Caco-2 (cell line): ENCODE data around the gene LIFR. TPM values are rescaled to one million over a fixed set of nuclear protein-coding genes. Genes with fewer than 3 reads are reported as not detected.

Experiments used
- BruUV-seq: library from RNA; stranded (reverse); fragments of 400-500 nt; replicated peaks from 2 replicates; lab custom pipeline; 2021; lab: Mats Ljungman, UMichigan
- CTCF ChIA-PET: fragments of 300-600 bp; sonication (Branson Sonifier 250); formaldehyde crosslinking; loops from one replicate; lab custom pipeline; 2022; ENCODE audit warnings: antibody characterized with exemption; lab: Charles Lee
- POLR2A ChIA-PET: fragments of 300-600 bp; sonication (Branson Sonifier 250); formaldehyde crosslinking; loops from one replicate; lab custom pipeline; 2022; ENCODE audit warnings: antibody characterized with exemption; lab: Charles Lee
- DNase-seq, 2 experiments: peaks; one replicate each; pipeline versions ENCODE4 v3.0.0 to v3.0.0-alpha.2; 2020 to 2022
- H3K27me3 ChIP-seq: replicated peaks from 2 replicates; pipeline ENCODE4 v1.6.0; 2011; ENCODE audit warnings: low read length; ENCODE audit not compliant: control insufficient read depth, insufficient read depth
- H3K36me3 ChIP-seq: 2 replicates; pipeline ENCODE4 v1.5.1; 2011; ENCODE audit warnings: low read length; ENCODE audit not compliant: control insufficient read depth, insufficient read depth
- H3K4me1 ChIP-seq: fragments of 250-450 bp; sonication (Bioruptor Pico); 2 replicates; pipeline ENCODE4 v1.5.1; 2020; ENCODE audit warnings: mild to moderate bottlenecking
- H3K4me3 ChIP-seq: 2 replicates; pipeline ENCODE4 v1.5.1; 2011; ENCODE audit warnings: low read depth, mild to moderate bottlenecking, control low read depth, low read length
- H3K9me3 ChIP-seq: fragments of 250-450 bp; sonication (Bioruptor Pico); 2 replicates; pipeline ENCODE4 v1.5.1; 2020; ENCODE audit warnings: mild to moderate bottlenecking, moderate library complexity
- H3K27ac Mint-ChIP-seq: one replicate; pipeline ENCODE4 v1.8.0; 2022; ENCODE audit warnings: mixed read lengths; ENCODE audit not compliant: unreplicated experiment
- H3K27me3 Mint-ChIP-seq: one replicate; pipeline ENCODE4 v1.8.0; 2022; ENCODE audit warnings: mixed read lengths; ENCODE audit not compliant: insufficient read depth, unreplicated experiment
- H3K36me3 Mint-ChIP-seq: one replicate; pipeline ENCODE4 v1.8.0; 2022; ENCODE audit warnings: mild to moderate bottlenecking, mixed read lengths; ENCODE audit not compliant: insufficient read depth, unreplicated experiment
- H3K4me1 Mint-ChIP-seq: one replicate; pipeline ENCODE4 v1.8.0; 2022; ENCODE audit warnings: low read depth, mixed read lengths; ENCODE audit not compliant: unreplicated experiment
- H3K4me3 Mint-ChIP-seq: one replicate; pipeline ENCODE4 v1.8.0; 2022; ENCODE audit warnings: mild to moderate bottlenecking, moderate library complexity, mixed read lengths; ENCODE audit not compliant: unreplicated experiment
- H3K9me3 Mint-ChIP-seq: one replicate; pipeline ENCODE4 v1.8.0; 2022; ENCODE audit warnings: mixed read lengths; ENCODE audit not compliant: unreplicated experiment
- CTCF ChIP-seq, 2 experiments: fragments of 200-600 bp in 1 of 2; IDR thresholded peaks; 1 replicate in 1 of 2; 2 replicates in 1 of 2; pipeline versions ENCODE4 v1.5.1 to v1.8.0; 2011 to 2022; ENCODE audit warnings: antibody characterized with exemption in 1 of 2, control low read depth in 1 of 2, inconsistent platforms in 1 of 2, low read depth in 1 of 2, low read length in 1 of 2, mild to moderate bottlenecking in 1 of 2, moderate library complexity in 1 of 2; ENCODE audit not compliant: insufficient read depth in 1 of 2, severe bottlenecking in 1 of 2, unreplicated experiment in 1 of 2
- intact Hi-C: fragments of 100-400 bp; cut with micrococcal nuclease; formaldehyde crosslinking; loops from one replicate; pipeline ENCODE4 v1.10.0; 2022; ENCODE audit not compliant: unreplicated experiment
- total RNA-seq: library from RNA; stranded (reverse); gene quantifications from 2 replicates; pipeline ENCODE4 v1.2.3, GENCODE V29; 2022

LIFR gene
- total RNA-seq, 1 experiment from 2014 or later: 5.1 TPM

GRCh38 chr5:38451074-38451725, 105.2 kb downstream of the LIFR start:
- Histone ChIP-seq H3K36me3 (no peaks in the 10 kb centered on the region), H3K4me1 (no peaks in the 10 kb centered on the region), H3K4me3 (no peak overlapping the region), H3K9me3 (no peaks in the 10 kb centered on the region), H3K27me3 (no peaks in the 10 kb centered on the region)
- H3K36me3 Mint-ChIP-seq: no peaks in the 10 kb centered on the region
- no peak overlapping the region for H3K4me3 Mint-ChIP-seq
- TF ChIP-seq CTCF (IDR thresholded peaks at IDR 0.05; ENCODE audit: insufficient read depth in 1 of 2, low read depth in 1 of 2, low read length in 1 of 2, severe bottlenecking in 1 of 2, unreplicated experiment in 1 of 2): no peak
- ChIA-PET POLR2A (no interaction called here), CTCF (interaction anchor here (1.7 kb wide), 1 partner anchor 9 kb away, joined by 5 read pairs; no protein-coding TSS in a partner anchor)
- no peak for DNase-seq
- no peaks in the 10 kb centered on the region for H3K9me3 Mint-ChIP-seq
- no TSS peak for BruUV-seq
- no peak overlapping the region for H3K27ac Mint-ChIP-seq
- H3K27me3 Mint-ChIP-seq: no peaks in the 10 kb centered on the region
- no peaks in the 10 kb centered on the region for H3K4me1 Mint-ChIP-seq
- intact Hi-C loops: no loop called here

- no peak overlapping the region for H3K27ac Mint-ChIP-seq
- intact Hi-C loops: no loop called here
- Histone ChIP-seq H3K36me3 (no peaks in the 10 kb centered on the region), H3K4me1 (no peaks in the 10 kb centered on the region), H3K9me3 (no peaks in the 10 kb centered on the region), H3K27me3 (no peaks in the 10 kb centered on the region), H3K4me3 (no peak overlapping the region)
- H3K27me3 Mint-ChIP-seq: no peaks in the 10 kb centered on the region
- DNase-seq: no peak
- BruUV-seq: no TSS peak
- no peak for TF ChIP-seq CTCF (IDR thresholded peaks at IDR 0.05; ENCODE audit: insufficient read depth in 1 of 2, low read depth in 1 of 2, low read length in 1 of 2, severe bottlenecking in 1 of 2, unreplicated experiment in 1 of 2)
- no peaks in the 10 kb centered on the region for H3K36me3 Mint-ChIP-seq
- no peaks in the 10 kb centered on the region for H3K9me3 Mint-ChIP-seq
- H3K4me1 Mint-ChIP-seq: no peaks in the 10 kb centered on the region
- no peak overlapping the region for H3K4me3 Mint-ChIP-seq
- ChIA-PET CTCF (interaction anchor here (1.7 kb wide), 1 partner anchor 9 kb away, joined by 5 read pairs; no protein-coding TSS in a partner anchor), POLR2A (no interaction called here)
Measured at GRCh38 chr5:38450627-38451026, 105.8 kb downstream of the LIFR start.

- no peak overlapping the region for H3K4me3 ChIP-seq
- H3K27me3 Mint-ChIP-seq: no peaks in the 10 kb centered on the region
- no peaks in the 10 kb centered on the region for H3K9me3 Mint-ChIP-seq
- no TSS peak for BruUV-seq
- DNase-seq: no peak
- intact Hi-C loops: no loop called here
- no peak for TF ChIP-seq CTCF (IDR thresholded peaks at IDR 0.05; ENCODE audit: insufficient read depth in 1 of 2, low read depth in 1 of 2, low read length in 1 of 2, severe bottlenecking in 1 of 2, unreplicated experiment in 1 of 2)
- H3K4me1 ChIP-seq: no peaks in the 10 kb centered on the region
- no peaks in the 10 kb centered on the region for H3K36me3 Mint-ChIP-seq
- H3K27me3 ChIP-seq: no peaks in the 10 kb centered on the region
- no peaks in the 10 kb centered on the region for H3K9me3 ChIP-seq
- ChIA-PET POLR2A (no interaction called here), CTCF (interaction anchor here (0.9 kb wide), 1 partner anchor 361 kb away, joined by 3 read pairs; no protein-coding TSS in a partner anchor)
- H3K36me3 ChIP-seq: no peaks in the 10 kb centered on the region
- no peak overlapping the region for H3K27ac Mint-ChIP-seq
- no peak overlapping the region for H3K4me3 Mint-ChIP-seq
- H3K4me1 Mint-ChIP-seq: no peaks in the 10 kb centered on the region
Measured at GRCh38 chr5:38448568-38449350, 107.7 kb downstream of the LIFR start.
